HepG2 (cell line): ENCODE data around the gene ZNF91. TPM values are rescaled to one million over a fixed set of nuclear protein-coding genes. Genes with fewer than 3 reads are reported as not detected.

Experiments
- ATAC-seq: fragments of 200-7000 bp; cut with Tn5 transposase; 3 replicates; pipeline ENCODE4 v1.9.1; 2020; ENCODE audit warnings: mild to moderate bottlenecking, moderate library complexity
- BruUV-seq: library from RNA; stranded (reverse); fragments of 400-500 nt; replicated peaks from 2 replicates; lab custom pipeline; 2021; lab: Mats Ljungman, UMichigan
- CTCF ChIA-PET: fragments of 300-600 bp; formaldehyde crosslinking; extraction: SDS; loops from one replicate; lab custom pipeline; 2021; ENCODE audit warnings: low total read pairs, inconsistent platforms, low intra/inter-chr PET ratio; lab: Yijun Ruan, JAX
- POLR2A ChIA-PET: fragments of 350-600 bp; sonication (Branson Sonifier 250); formaldehyde crosslinking; loops from one replicate; lab custom pipeline; 2020; ENCODE audit warnings: antibody characterized with exemption, inconsistent platforms; lab: Yijun Ruan, JAX
- DNase-seq: peaks from one replicate; pipeline ENCODE4 v3.0.0-alpha.2; 2015; ENCODE audit warnings: low spot score
- FAIRE-seq: peaks from 3 replicates; lab custom pipeline; 2011; peaks lifted over from hg19 to GRCh38; lab: Jason Lieb, UNC
- H2AFZ ChIP-seq: one replicate; pipeline ENCODE4 v1.6.1; 2011; ENCODE audit warnings: low read length, inconsistent platforms
- H3K27ac ChIP-seq: fragments of 300-600 bp; 3 replicates; pipeline ENCODE4 v1.8.0; 2011; ENCODE audit warnings: mixed run types, mild to moderate bottlenecking, mixed read lengths, low read length, inconsistent platforms; ENCODE audit not compliant: insufficient read depth; ENCODE audit errors: extremely low read length
- H3K27me3 ChIP-seq, 2 experiments: fragments of 200-600 bp in 1 of 2; 2 replicates in 1 of 2; 3 replicates in 1 of 2; pipeline versions ENCODE4 v1.6.0 to v1.8.0; 2011; ENCODE audit warnings: low read length in 2 of 2, mild to moderate bottlenecking in 2 of 2, moderate library complexity in 2 of 2, inconsistent platforms in 1 of 2; ENCODE audit not compliant: insufficient read depth in 2 of 2, control insufficient read depth in 1 of 2
- H3K36me3 ChIP-seq, 2 experiments: fragments of 200-600 bp in 1 of 2; replicated peaks in 1 of 2; 2 replicates in 1 of 2; 3 replicates in 1 of 2; pipeline versions ENCODE4 v1.5.1 to v1.8.0; 2011; ENCODE audit warnings: low read length in 2 of 2, inconsistent platforms in 1 of 2; ENCODE audit not compliant: insufficient read depth in 2 of 2, control insufficient read depth in 1 of 2
- H3K4me1 ChIP-seq: 2 replicates; pipeline ENCODE4 v1.5.1; 2012; ENCODE audit warnings: low read length, inconsistent platforms; ENCODE audit not compliant: insufficient read depth
- H3K4me2 ChIP-seq: 2 replicates; pipeline ENCODE4 v1.6.0; 2011; ENCODE audit warnings: low read depth, low read length, inconsistent platforms
- H3K4me3 ChIP-seq, 3 experiments: fragments of 200-600 bp in 1 of 3; sonication (generic), shearing (Covaris generic) in 1 of 3; replicated peaks in 1 of 3; 2 replicates each; pipeline ENCODE4 v1.5.1; 2011 to 2016; ENCODE audit warnings: low read length in 3 of 3, inconsistent platforms in 2 of 3, low read depth in 2 of 3, mild to moderate bottlenecking in 2 of 3, control low read depth in 1 of 3, mixed read lengths in 1 of 3; ENCODE audit not compliant: insufficient read depth in 1 of 3
- H3K79me2 ChIP-seq: one replicate; pipeline ENCODE4 v1.6.1; 2011; ENCODE audit warnings: low read length, inconsistent platforms; ENCODE audit not compliant: insufficient read depth
- H3K9ac ChIP-seq: 2 replicates; pipeline ENCODE4 v1.6.0; 2011; ENCODE audit warnings: mild to moderate bottlenecking, low read depth, low read length, inconsistent platforms; ENCODE audit not compliant: insufficient read depth
- H3K9me3 ChIP-seq: 2 replicates; pipeline ENCODE4 v1.5.1; 2012; ENCODE audit warnings: mild to moderate bottlenecking, low read length
- H4K20me1 ChIP-seq: 2 replicates; pipeline ENCODE4 v1.6.0; 2011; ENCODE audit warnings: inconsistent platforms, mild to moderate bottlenecking, low read length, moderate library complexity; ENCODE audit not compliant: insufficient read depth
- CHD4 ChIP-seq: fragments of 200-600 bp; sonication (generic); IDR thresholded peaks from 2 replicates; pipeline ENCODE4 v1.7.0; 2017; ENCODE audit warnings: mild to moderate bottlenecking, low read length, borderline replicate concordance
- MAFF ChIP-seq: IDR thresholded peaks from 2 replicates; pipeline ENCODE4 v1.6.1; 2011; ENCODE audit warnings: low read depth, low read length, improper control_type of control experiment
- MED13 ChIP-seq: sonication (generic); formaldehyde crosslinking; IDR thresholded peaks from 2 replicates; pipeline ENCODE4 v1.5.0; 2020; ENCODE audit warnings: missing genetic modification reagents
- PITX1 ChIP-seq: sonication (generic); formaldehyde crosslinking; IDR thresholded peaks from 2 replicates; pipeline ENCODE4 v1.5.1; 2020; ENCODE audit warnings: mild to moderate bottlenecking, missing genetic modification reagents
- POLR2AphosphoS5 ChIP-seq: IDR thresholded peaks from 2 replicates; pipeline ENCODE4 v1.6.1; 2012; ENCODE audit warnings: low read depth, low read length
- SIX1 ChIP-seq: sonication (generic); formaldehyde crosslinking; IDR thresholded peaks from 2 replicates; pipeline ENCODE4 v1.4.0; 2020; ENCODE audit warnings: missing genetic modification reagents, borderline replicate concordance
- THAP9 ChIP-seq: sonication (generic); formaldehyde crosslinking; IDR thresholded peaks from 2 replicates; pipeline ENCODE4; 2020; ENCODE audit warnings: missing genetic modification reagents, mild to moderate bottlenecking, borderline replicate concordance
- ZNF556 ChIP-seq: sonication (generic); formaldehyde crosslinking; IDR thresholded peaks from 2 replicates; pipeline ENCODE4 v1.4.0; 2020; ENCODE audit warnings: mild to moderate bottlenecking, missing genetic modification reagents, borderline replicate concordance
- ZNF747 ChIP-seq: sonication (generic); formaldehyde crosslinking; IDR thresholded peaks from 2 replicates; pipeline ENCODE4 v1.8.1; 2023; ENCODE audit warnings: missing genetic modification reagents, mild to moderate bottlenecking, borderline replicate concordance
- ZNF777 ChIP-seq: sonication (generic); formaldehyde crosslinking; IDR thresholded peaks from 2 replicates; pipeline ENCODE4 v1.4.0; 2020; ENCODE audit warnings: missing genetic modification reagents
- WGBS: methylation state at CpG from one replicate; pipeline ENCODE4 v1.1.6; 2017; ENCODE audit warnings: low lambda C conversion rate; 5-methylcytosine and 5-hydroxymethylcytosine counted together
- in situ Hi-C: cut with HindIII; loops from 2 replicates; pipeline ENCODE4 v1.10.0; 2017; ENCODE audit warnings: low pct_unique_long_range_greater_than_20kb; ENCODE audit not compliant: extremely low pct_ligation_motif_present
- intact Hi-C: fragments of 100-400 bp; cut with micrococcal nuclease; formaldehyde crosslinking; loops from one replicate; pipeline ENCODE4 v1.10.0; 2022; ENCODE audit not compliant: unreplicated experiment
- polyA plus RNA-seq, 8 experiments: library from polyadenylated mRNA; depleted of rRNA in 3 of 8; stranded (reverse) in 7 of 8; unstranded in 1 of 8; fragments of >200 nt; fragmentation: Illumina TruSeq in 4 of 8; extraction: Trizol in 4 of 8; gene quantifications; 2 replicates each; pipeline versions ENCODE4 v1.2.1 to v1.2.3, GENCODE V29; 2011 to 2016; ENCODE audit warnings: low read depth in 4 of 8, missing spikeins in 1 of 8, mixed read lengths in 1 of 8; ENCODE audit not compliant: insufficient read depth in 1 of 8
- total RNA-seq, 5 experiments: library from RNA; depleted of rRNA; stranded (reverse); fragments of >200 nt; fragmentation: Illumina TruSeq; extraction: Trizol; gene quantifications; 2 replicates each; pipeline ENCODE4 v1.2.3, GENCODE V29; 2016; ENCODE audit warnings: low read depth in 1 of 5
- TF ChIP-seq, protein P1 (sequence below): sonication (generic); formaldehyde crosslinking; IDR thresholded peaks from 2 replicates; pipeline ENCODE4 v1.9.0; 2021; ENCODE audit warnings: missing genetic modification reagents, mild to moderate bottlenecking, borderline replicate concordance
- TF ChIP-seq, protein P2 (sequence below): sonication (generic); formaldehyde crosslinking; IDR thresholded peaks from 2 replicates; pipeline ENCODE4 v1.4.0; 2020; ENCODE audit warnings: mild to moderate bottlenecking, missing genetic modification reagents
- TF ChIP-seq, protein P3 (sequence below): IDR thresholded peaks from 2 replicates; pipeline ENCODE4 v1.6.1; 2016; ENCODE audit warnings: low read depth, missing genetic modification reagents, missing compliant biosample characterization

Gene ZNF91
- total and polyA plus RNA-seq, 2 of the 13 experiments (the other 11 are each of a cell fraction or from before 2014, with no cell fraction given): 19.4 to 21.5 TPM

- DNase-seq: no peak
- no peak overlapping the region for H3K9ac ChIP-seq
- peaks cover 35% of the 10 kb centered on the region for H3K4me1 ChIP-seq
- intact Hi-C loops (loop anchor here (10.0 kb wide), 1 partner anchor 118 kb away; no protein-coding TSS in a partner anchor), in situ Hi-C loops (loop anchor here (10.0 kb wide), 1 partner anchor 292 kb away; the partner anchor contains the start of gene ZNF675)
- peaks cover 4% of the 10 kb centered on the region; the same call in 1 of the 2 replicates for H4K20me1 ChIP-seq
- no peaks in the 10 kb centered on the region; the same call in 1 of the 2 replicates for H3K9me3 ChIP-seq
- ATAC-seq: no peak
- no TSS peak for BruUV-seq
- ChIA-PET POLR2A (interaction anchor here (1.1 to 3.3 kb wide), 2 partner anchors 11 to 17 kb away, joined by 5 to 19 read pairs; no protein-coding TSS in a partner anchor), CTCF (no interaction called here)
- no peak overlapping the region for H2AFZ ChIP-seq
- peaks cover 0 to 5% of the 10 kb centered on the region in 2 experiments; a peak in 1 of 5 replicates for H3K36me3 ChIP-seq
- H3K27ac ChIP-seq: no peak overlapping the region
- peak overlapping the region; percentile 60 for H3K4me2 ChIP-seq
- H3K79me2 ChIP-seq: peaks cover 51% of the 10 kb centered on the region
- TF ChIP-seq CHD4 (no peak), POLR2AphosphoS5 (no peak), SIX1 (CRISPR knock-in tag) (no peak), ZNF777 (CRISPR knock-in tag) (no peak), MED13 (CRISPR knock-in tag) (no peak), ZNF747 (CRISPR knock-in tag) (no peak), ZNF556 (CRISPR knock-in tag) (no peak), THAP9 (CRISPR knock-in tag) (no peak), MAFF (no peak), PITX1 (CRISPR knock-in tag) (no peak)
- TF ChIP-seq, protein P1, sequence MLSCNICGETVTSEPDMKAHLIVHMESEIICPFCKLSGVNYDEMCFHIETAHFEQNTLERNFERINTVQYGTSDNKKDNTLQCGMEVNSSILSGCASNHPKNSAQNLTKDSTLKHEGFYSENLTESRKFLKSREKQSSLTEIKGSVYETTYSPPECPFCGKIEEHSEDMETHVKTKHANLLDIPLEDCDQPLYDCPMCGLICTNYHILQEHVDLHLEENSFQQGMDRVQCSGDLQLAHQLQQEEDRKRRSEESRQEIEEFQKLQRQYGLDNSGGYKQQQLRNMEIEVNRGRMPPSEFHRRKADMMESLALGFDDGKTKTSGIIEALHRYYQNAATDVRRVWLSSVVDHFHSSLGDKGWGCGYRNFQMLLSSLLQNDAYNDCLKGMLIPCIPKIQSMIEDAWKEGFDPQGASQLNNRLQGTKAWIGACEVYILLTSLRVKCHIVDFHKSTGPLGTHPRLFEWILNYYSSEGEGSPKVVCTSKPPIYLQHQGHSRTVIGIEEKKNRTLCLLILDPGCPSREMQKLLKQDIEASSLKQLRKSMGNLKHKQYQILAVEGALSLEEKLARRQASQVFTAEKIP (CRISPR knock-in tag): no peak
- TF ChIP-seq, protein P2, sequence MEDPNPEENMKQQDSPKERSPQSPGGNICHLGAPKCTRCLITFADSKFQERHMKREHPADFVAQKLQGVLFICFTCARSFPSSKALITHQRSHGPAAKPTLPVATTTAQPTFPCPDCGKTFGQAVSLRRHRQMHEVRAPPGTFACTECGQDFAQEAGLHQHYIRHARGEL (CRISPR knock-in tag): no peak
- TF ChIP-seq, protein P3, sequence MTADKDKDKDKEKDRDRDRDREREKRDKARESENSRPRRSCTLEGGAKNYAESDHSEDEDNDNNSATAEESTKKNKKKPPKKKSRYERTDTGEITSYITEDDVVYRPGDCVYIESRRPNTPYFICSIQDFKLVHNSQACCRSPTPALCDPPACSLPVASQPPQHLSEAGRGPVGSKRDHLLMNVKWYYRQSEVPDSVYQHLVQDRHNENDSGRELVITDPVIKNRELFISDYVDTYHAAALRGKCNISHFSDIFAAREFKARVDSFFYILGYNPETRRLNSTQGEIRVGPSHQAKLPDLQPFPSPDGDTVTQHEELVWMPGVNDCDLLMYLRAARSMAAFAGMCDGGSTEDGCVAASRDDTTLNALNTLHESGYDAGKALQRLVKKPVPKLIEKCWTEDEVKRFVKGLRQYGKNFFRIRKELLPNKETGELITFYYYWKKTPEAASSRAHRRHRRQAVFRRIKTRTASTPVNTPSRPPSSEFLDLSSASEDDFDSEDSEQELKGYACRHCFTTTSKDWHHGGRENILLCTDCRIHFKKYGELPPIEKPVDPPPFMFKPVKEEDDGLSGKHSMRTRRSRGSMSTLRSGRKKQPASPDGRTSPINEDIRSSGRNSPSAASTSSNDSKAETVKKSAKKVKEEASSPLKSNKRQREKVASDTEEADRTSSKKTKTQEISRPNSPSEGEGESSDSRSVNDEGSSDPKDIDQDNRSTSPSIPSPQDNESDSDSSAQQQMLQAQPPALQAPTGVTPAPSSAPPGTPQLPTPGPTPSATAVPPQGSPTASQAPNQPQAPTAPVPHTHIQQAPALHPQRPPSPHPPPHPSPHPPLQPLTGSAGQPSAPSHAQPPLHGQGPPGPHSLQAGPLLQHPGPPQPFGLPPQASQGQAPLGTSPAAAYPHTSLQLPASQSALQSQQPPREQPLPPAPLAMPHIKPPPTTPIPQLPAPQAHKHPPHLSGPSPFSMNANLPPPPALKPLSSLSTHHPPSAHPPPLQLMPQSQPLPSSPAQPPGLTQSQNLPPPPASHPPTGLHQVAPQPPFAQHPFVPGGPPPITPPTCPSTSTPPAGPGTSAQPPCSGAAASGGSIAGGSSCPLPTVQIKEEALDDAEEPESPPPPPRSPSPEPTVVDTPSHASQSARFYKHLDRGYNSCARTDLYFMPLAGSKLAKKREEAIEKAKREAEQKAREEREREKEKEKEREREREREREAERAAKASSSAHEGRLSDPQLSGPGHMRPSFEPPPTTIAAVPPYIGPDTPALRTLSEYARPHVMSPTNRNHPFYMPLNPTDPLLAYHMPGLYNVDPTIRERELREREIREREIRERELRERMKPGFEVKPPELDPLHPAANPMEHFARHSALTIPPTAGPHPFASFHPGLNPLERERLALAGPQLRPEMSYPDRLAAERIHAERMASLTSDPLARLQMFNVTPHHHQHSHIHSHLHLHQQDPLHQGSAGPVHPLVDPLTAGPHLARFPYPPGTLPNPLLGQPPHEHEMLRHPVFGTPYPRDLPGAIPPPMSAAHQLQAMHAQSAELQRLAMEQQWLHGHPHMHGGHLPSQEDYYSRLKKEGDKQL: no peak
- H3K27me3 ChIP-seq: no peaks in the 10 kb centered on the region
- FAIRE-seq: no peak
- WGBS: 89% methylated on average over 1 of the region's 1 CpG
- no peak overlapping the region for H3K4me3 ChIP-seq
These were observed 2.1 kb downstream of the ZNF91 start for GRCh38 chr19:23393121-23393520.
